Measurements from ENCODE around the gene TNIP1.

Gene TNIP1

GRCh38 chr5:151064916-151065499, 15.8 kb downstream of the TNIP1 start:
- no peak for DNase-seq (ENCODE audit: low read depth in 2 of 2)

GRCh38 chr5:151063142-151063989, 17.5 kb downstream of the TNIP1 start:
- DNase-seq (ENCODE audit: low read depth in 2 of 2) = no peak

- no peak for DNase-seq (ENCODE audit: low read depth in 2 of 2)
These were observed 18.3 kb downstream of the TNIP1 start for GRCh38 chr5:151062405-151063141.

DNA sequence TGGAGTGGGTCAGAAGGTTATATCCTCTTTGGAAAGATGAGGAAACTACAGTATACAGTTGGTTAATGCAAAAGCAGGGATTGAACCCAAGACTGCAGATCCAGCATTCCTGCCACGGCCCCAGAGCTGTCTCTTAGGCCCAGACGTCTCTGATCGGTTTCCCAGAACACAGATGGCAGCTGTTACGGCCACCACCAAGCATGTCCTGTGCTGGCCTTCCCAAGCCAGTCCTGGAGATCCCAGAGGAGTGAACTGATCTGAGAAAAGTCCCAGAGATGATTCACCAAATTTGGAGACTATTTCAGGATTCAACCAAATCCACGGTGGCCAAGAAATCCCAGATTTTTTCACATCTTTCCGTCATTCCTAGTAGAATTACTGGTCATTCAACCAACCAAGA, 20.1 kb downstream of the TNIP1 start:
- no peak for DNase-seq (ENCODE audit: low read depth in 2 of 2)

GRCh38 chr5:151058891-151059489, 21.8 kb downstream of the TNIP1 start:
- DNase-seq (ENCODE audit: low read depth in 2 of 2) = no peak

DNA sequence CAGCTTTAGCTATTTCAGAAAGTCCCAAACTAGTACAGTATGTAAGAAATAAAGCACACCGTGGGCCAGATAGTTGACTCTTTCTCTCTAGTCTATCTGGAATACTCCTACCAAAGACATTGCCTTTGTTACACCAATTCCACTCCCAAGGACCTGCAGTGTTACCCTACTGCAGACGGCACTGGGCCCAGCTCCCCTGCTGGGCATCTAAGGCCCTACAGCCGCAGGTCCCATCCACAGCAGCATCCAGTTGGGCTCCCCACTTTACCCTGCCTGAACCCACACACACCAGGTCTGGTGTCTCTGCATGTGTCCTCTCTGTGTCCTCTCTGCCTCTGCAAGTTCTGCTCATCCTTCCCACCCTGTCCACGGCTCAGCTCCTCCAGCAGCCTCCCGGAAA, 22.5 kb downstream of the TNIP1 start:
- DNase-seq (ENCODE audit: low read depth in 2 of 2) = no peak

- DNase-seq (ENCODE audit: low read depth in 2 of 2) = no peak
These were observed 24.2 kb downstream of the TNIP1 start for GRCh38 chr5:151056379-151057325.

DNA sequence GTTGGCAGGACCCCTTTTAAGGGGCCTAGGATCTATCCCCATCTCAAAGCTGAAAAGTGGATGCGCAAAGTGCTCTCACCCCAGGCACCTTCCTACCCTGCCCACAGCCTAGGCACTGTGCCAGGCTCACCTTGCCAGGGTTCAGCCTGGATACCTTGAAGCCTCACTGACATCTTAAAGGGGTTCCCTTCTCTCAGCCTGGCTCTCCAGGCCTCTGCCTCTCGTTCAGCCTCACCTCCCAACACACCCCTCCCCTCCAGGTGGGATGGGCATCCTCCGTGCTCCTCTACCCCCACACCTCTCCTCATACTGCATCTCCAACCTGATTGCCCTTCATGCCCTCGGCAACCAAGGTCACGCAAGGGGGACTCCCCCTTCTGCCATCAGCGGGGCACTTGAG, 25.5 kb downstream of the TNIP1 start:
- no peak for DNase-seq (ENCODE audit: low read depth in 2 of 2)

- no peak for DNase-seq (ENCODE audit: low read depth in 2 of 2)
These were observed 26.1 kb downstream of the TNIP1 start for GRCh38 chr5:151054709-151055108.

DNA sequence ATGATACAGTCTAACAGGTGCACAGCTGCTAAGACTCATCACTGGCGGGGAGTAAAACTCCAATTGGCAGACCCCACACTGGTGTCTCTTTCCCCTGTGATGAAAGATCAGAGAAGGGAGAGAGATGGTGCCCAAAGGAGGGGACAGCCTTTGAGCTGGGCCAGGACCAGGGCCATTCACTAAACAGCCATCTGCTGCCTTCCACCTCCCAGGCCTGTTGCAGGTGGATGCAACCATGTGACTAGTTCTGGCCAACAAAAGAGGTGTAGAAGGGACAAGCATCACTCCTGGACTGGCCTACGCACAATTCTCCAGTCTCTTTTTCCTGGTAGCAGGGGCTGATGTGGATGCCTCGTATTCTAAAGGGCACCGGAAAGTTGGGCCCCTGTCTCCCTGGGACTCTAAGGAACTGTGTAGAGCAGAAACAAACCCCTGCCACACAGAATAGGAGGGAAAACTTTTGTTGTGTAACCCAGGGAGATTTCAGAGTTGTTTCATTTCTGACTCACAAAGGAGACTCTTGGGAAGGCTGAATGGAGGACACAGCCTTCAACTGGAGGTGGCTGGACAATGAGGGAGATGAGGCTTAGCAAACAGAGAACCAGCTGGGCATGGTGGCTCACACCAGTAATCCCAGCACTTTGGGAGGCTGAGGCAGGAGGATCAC, 26.9 kb downstream of the TNIP1 start:
- no peak for DNase-seq (ENCODE audit: low read depth in 2 of 2)

GRCh38 chr5:151052836-151053235, 28.0 kb downstream of the TNIP1 start:
- no peak for DNase-seq (ENCODE audit: low read depth in 2 of 2)

GRCh38 chr5:151051931-151052608, 28.8 kb downstream of the TNIP1 start:
- no peak for DNase-seq (ENCODE audit: low read depth in 2 of 2)

GRCh38 chr5:151051066-151051930, 29.5 kb downstream of the TNIP1 start:
- peak; percentile 45 to 55 for DNase-seq (ENCODE audit: low read depth in 2 of 2)

GRCh38 chr5:151048526-151048925, 32.3 kb downstream of the TNIP1 start:
- DNase-seq (ENCODE audit: low read depth in 2 of 2) = no peak

DNA sequence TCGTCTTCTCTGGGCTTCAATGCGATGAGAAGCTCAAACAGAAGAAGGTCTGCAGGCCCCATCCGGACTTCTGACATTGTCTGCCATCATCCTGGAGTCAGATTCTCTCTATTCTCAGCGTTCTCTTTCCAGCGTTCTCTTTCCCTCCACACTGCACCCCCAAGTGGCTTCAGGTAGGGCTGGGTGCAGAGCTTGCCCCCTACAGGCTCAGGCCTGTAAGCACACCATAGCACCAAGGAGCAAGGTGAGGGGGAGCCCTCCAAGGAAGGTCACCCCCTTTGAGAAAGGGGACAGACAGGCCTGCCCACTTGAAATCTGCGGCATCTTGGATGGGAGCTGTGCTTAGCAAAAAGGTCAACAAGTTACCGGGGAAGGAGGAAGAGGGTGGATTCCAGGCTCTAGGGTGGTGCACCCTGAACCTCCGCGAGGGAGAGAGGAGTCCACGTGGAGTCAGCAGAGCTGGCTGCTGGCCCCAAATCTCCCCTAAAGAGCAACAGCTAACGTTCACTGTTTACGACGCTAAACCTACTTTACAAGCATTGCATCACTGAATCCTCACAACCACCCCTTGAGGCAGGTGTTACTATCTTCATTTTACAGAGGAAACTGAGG, 32.9 kb downstream of the TNIP1 start:
- no peak for DNase-seq (ENCODE audit: low read depth in 2 of 2)

GRCh38 chr5:151042453-151043093, 38.3 kb downstream of the TNIP1 start:
- no peak for DNase-seq (ENCODE audit: low read depth in 2 of 2)

GRCh38 chr5:151041577-151042268, 39.1 kb downstream of the TNIP1 start:
- no peak for DNase-seq (ENCODE audit: low read depth in 2 of 2)
